ENCODE measurements around the gene ROR1.

GRCh38 chr1:64215576-64215975 is 441.8 kb downstream of the ROR1 start:
- TF ChIP-seq CTCF (IDR thresholded peaks at IDR 0.05 in 2 of 3, conservative IDR thresholded peaks at IDR 0.05 in 1 of 3; ENCODE audit: borderline replicate concordance in 1 of 3, insufficient read depth in 1 of 3, low read depth in 2 of 3, low read length in 2 of 3) (no peak), POLR2AphosphoS5 (IDR thresholded peaks at IDR 0.05; ENCODE audit: low read depth, low read length) (no peak), SIN3A (IDR thresholded peaks at IDR 0.05; ENCODE audit: low read depth) (no peak), EZH2 (IDR thresholded peaks at IDR 0.05) (no peak), ATF3 (IDR thresholded peaks at IDR 0.05) (no peak), CEBPB (IDR thresholded peaks at IDR 0.05; ENCODE audit: low read depth) (no peak), YY1 (IDR thresholded peaks at IDR 0.05; ENCODE audit: extremely low read depth, insufficient replicate concordance, low read depth, low read length) (no peak), SRF (IDR thresholded peaks at IDR 0.05; ENCODE audit: low read depth) (no peak), EZH2phosphoT487 (IDR thresholded peaks at IDR 0.05; ENCODE audit: borderline replicate concordance) (no peak), JUND (IDR thresholded peaks at IDR 0.05) (no peak), ZNF274 (IDR thresholded peaks at IDR 0.05; ENCODE audit: low read depth, low read length) (no peak), POLR2A (IDR thresholded peaks at IDR 0.05; ENCODE audit: borderline replicate concordance, extremely low read depth, insufficient read depth, insufficient read length) (no peak), SP1 (IDR thresholded peaks at IDR 0.05; ENCODE audit: low read depth) (no peak)

Data from HCT116 (cell line).